8988T (cell line): Measurements from ENCODE around the gene UQCRH.
"Not testable (repeated sequence)": the region's sequence is repeated elsewhere in the genome, so short reads cannot be mapped to it uniquely, and the experiment has no call there.

Experiments used
- DNase-seq: peaks from one replicate; pipeline ENCODE4 v3.0.0; 2011

Gene UQCRH

DNA sequence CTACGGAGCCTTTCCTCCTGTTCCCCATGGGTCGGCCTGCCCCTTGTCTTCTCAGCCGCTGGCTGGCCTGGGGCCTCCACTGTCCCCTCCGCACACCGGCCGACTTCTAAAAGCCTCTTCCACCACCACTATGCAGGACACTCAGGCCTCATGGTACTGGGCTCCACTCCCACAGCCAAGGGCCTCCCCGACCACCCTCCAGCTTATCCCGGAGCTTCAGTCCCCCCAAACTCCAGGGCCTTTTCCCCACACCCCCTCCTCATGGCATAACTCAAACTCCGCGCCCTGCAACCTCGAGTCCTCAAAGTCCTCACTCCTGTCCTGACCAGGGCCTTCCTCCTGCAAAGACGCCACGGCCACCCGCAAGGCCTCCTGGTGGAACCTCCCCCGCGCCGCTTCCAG, 2.1 kb upstream of the UQCRH start:
- no peak for DNase-seq

DNA sequence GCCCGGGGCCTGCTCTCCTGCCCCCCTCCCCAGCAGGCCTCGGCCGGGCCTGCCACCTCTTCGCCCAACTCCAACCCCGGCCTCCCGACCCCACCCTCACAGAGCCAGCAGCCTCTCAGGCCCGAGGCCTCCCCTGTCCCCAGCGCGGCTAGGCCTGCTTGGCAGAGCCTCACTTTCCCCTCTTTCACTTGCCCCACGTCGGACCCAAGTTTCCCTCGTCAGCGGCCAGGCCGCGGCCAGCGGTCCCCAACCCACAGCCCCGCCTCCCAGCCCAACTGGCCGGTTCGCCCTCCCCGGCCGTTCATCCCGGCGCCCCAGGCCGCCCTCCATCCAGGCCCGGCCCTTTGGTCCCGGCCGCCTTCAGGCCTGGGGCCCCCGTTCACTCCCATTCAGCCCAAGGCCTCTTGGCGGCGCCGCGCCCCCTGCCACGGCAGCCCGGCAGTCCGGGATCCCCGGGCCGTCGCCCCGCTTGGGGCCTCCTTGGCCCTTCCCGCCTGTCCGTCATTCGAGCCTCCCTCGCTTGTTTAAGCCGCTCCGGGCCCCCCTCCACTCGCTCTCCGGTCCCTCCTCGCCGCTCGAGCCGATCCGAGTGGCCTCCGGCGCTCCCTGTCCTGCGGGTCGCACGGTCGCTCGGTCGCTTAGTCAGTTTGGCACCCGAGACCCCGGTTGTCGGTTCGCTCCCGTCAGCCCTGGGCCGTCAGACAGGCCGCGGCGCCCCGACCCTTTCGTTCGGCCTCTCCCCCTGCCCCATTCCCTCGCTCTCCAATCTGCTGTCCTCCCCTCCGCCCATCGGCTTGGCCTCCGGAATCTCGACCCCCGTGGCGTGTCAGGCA, 1.5 kb upstream of the UQCRH start:
- no peak for DNase-seq

DNA sequence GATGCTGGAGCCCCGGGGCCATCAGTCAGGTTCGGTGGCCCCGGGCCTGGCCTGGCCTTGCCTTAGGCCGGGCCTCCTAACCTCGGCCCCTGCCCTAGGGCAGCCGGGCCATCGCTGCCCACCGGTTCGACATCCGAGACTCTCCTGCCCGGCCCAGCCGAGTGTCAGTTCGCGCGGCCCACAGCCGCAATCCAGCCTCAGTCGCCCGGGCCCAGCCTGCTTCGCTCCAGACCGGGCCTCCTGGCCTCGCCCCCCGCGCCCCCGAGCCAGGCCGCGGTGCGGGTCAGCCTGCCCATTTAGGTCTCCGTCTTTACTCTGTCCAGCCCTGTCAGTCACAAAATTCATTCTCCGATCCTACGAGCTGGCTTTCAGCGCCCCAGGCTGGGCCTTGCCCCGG, 859 bp upstream of the UQCRH start:
- no peak for DNase-seq

DNA sequence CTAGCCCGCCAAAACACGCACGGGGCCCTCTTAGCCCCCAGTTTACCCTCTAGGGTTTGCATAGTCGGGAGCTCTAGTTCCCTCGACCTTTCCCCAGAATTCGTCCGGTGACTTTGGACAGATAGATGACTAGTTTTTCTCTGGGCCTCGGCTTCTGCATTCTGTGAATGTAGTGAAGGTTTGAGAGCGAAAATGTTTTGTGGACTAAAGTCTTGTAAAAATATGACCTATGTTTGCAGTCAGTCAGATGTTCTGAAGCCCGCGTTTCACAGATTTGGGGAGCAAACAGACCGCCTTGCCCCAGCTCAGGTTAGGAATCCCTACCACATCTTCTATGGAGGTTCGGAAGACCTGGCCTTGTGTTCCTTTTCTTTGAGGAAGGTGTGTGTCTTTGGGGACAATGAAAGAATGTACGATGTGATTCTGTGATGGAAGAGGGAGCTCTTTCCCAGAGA, 401 bp downstream of the UQCRH start:
- DNase-seq = no peak

DNA sequence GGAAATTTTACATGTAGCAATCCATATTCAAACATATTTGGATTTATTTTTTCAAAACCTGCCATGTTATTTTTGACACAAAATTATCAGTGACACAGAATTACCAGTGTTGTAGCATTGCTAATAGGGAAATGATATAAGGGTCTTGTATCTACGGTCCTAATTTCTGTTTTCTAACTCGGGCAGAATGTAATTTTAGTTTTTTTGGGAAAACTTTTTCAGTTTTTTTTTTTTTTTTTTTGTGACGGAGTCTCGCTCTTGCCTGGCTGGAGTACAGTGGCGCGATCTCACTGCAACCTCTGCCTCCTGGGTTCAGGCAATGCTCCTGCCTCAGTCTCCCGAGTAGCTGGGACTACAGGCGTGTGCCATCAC, 2.6 kb downstream of the UQCRH start:
- DNase-seq = no peak

DNA sequence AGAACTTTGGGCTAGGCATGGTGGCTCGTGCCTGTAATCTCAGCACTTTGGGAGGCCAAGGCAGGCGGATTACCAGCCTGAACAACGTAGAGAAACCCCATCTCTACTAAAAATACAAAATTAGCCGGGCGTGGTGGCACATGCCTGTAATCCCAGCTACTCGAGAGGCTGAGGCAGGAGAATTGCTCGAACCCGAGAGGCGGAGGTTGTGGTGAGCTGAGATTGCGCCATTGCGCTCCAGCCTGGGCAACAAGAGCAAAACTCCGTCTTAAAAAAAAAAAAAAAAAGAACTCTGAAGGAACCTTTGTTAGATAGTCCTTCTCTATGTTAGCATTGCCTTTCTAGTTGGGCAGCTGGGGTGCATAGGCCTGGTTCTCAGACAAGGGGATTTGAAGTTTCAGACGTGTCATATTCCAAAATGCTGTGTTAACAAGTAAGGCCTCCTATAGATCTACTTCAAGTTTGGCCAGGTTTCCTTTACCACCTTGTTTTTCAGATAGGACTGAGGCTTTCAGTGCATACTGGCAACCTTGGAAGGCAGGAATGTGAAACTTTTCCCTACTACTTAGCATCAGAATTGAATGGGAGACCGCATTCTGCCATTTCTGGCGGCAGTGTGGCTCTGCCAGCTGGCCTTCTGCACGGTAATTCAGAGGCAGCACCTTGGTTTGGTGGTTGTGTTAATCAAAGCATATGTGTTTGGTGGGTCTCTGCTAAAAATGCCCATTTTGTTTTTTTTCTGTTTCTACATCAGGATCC, 6.1 kb downstream of the UQCRH start:
- no peak for DNase-seq

DNA sequence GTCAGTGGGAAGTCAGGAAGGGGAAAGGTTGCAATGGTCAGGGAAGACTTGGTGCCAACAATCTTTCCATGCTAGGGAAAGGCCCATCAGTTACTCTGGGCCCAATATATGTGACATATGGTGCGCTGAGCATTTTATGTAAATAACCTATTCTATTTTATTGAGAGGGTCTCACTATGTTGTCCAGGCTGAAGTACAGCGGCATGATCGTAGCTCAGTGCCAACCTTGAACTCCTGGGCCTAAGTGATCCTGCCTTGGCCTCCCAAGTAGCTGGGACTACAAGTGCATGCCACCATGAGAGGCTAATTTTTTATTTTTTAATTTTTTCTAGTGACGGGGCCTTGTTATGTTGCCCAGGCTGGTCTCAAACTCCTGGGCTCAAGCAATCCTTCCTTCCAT, 6.8 kb downstream of the UQCRH start:
- DNase-seq = no peak

DNA sequence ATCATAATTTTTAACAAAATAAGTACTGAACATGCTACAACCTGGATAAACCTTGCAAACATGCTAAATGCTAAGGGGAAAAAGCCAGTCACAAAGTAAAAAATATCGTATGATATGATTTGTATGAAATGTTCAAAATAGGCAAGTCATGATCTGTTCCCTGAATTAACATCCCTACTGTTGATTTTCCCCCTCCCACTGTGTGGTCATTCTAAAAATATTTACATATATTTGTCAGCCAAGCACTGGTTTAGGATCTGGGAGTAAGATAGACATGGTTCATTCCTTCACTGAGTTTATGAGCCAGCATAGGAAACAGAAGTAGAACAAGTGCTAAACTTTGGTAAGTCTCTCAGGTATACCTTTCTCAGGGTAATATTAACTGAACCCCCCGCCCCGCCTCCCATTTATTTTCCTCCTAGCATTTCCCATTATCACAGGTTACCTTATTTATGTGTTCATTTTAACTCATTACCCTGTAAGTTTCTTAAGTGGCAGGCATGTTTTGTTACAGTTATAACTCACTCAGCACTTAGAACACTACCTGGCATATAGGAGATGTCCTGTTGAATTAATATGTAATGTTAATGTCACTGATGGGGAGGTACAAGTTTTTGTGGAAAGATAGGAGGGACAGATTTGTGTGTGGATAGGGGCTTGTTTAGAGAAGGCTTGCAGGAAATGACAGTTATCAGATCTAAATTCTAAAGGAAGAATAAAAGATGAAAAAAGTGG, 12.3 kb downstream of the UQCRH start:
- no peak for DNase-seq

DNA sequence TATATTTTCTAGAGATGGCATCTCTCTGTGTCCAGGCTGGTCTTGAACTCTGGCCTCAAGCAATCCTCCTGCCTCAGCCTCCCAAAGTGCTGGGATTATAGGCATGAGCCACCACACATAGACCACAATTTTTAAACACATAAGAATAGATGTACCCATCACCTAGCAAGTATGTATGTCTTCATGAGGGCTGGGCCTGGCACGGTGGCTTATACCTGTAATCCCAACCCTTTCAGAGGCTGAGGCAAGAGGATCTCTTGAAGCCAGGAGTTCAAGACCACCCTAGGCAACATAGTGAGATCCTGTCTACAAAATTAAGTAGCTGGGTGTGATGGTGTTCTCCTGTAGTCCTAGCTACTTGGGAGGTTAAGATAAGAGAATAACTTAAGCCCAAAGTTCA, 13.8 kb downstream of the UQCRH start:
- no peak for DNase-seq

DNA sequence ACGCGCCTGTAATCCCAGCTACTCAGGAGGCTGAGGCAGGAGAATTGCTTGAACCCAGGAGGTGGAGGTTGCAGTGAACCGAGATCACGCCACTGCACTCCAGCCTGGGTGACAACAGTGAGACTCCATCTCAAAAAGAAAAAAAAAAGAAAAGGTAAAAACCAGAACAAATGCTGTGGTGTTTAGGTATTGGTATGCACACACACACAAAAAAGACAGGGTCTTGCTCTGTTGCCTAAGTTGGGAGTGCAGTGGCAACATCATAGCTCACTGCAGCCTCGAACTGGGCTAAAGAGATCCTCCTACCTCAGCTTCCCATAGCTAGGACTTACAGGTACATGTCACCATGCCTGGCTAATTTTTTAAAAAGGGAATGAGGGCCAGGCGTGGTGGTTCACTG, 15.8 kb downstream of the UQCRH start:
- DNase-seq = not testable (repeated sequence)

DNA sequence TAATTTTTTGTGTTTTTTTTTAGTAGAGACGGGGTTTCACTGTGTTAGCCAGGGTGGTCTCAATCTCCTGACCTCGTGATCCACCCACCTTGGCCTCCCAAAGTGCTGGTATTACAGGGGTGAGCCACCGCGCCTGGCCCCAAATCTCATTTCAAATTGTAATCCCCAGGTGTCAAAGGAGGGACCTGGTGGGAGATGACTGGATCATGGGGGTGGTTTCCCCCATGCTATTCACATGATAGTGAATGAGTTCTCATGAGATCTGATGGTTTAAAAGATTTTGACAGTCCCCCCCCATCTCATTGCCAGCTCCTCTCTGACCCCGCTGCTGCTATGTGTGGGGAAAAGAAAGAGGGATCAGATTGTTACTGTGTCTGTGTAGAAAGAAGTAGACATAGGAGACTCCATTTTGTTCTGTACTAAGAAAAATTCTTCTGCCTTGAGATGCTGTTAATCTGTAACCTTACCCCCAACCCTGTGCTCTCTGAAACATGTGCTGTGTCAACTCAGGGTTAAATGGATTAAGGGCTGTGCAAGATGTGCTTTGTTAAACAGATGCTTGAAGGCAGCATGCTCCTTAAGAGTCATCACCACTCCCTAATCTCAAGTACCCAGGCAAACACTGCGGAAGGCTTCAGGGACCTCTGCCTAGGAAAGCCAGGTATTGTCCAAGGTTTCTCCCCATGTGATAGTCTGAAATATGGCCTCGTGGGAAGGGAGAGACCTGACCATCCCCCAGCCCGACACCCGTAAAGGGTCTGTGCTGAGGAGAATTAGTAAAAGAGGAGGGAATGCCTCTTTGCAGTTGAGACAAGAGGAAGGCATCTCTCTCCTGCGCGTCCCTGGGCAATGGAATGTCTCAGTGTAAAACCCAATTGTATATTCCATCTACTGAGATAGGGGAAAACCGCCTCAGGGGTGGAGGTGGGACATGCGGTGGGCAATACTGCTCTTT, 16.7 kb downstream of the UQCRH start:
- not testable (repeated sequence) for DNase-seq

DNA sequence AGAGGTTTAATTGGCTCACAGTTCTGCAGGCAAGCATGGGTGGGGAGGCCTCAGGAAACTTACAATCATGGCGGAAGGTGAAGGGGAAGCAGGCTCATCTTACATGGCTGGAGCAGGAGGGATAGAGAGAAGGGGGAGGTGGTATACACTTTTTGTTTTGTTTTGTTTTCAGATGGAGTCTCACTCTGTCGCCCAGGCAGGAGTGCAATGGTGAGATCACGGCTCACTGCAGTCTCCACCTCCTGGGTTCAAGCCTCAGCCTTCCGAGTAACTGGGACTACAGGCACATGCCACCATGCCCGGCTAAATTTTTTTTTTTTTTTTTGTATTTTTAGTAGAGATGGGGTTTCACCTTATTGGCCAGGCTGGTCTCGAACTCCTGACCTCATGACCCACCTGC, 18.7 kb downstream of the UQCRH start:
- DNase-seq = not testable (repeated sequence)

DNA sequence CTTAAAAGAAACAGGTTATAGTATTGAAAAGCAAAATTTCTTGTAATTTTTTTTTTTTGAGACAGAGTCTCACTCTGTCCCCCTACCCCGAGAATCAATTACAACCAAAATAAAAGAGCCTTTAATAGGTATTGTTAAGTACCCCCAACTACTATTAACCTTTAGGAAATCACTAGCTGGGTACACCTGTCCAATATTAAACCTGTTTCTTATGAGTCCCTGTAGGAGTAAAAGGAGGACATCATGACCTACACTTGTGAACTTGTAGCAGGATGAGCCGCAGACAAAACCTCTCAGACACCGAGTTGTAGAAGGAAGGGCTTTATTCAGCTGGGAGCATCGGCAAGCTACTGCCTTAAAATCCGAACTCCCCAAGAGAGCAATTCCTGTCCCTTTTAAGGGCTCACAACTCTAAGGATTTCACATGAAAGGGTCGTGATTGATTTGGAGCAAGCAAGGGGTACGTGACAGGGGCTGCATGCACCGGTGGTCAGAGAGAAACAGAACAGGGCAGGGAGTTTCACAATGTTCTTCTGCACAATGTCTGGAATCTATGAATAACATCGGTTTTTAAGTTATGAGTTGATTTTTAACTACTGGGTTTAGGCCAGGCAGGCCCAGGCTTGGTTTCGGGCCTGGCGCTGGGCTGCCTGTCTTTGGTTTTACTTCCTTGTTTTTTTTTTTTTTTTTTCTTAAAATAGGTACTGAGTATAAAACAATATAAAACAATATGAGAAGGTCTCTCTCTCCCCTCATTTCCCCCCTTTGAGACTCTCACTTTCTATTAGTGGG, 22.0 kb downstream of the UQCRH start:
- DNase-seq = not testable (repeated sequence)

DNA sequence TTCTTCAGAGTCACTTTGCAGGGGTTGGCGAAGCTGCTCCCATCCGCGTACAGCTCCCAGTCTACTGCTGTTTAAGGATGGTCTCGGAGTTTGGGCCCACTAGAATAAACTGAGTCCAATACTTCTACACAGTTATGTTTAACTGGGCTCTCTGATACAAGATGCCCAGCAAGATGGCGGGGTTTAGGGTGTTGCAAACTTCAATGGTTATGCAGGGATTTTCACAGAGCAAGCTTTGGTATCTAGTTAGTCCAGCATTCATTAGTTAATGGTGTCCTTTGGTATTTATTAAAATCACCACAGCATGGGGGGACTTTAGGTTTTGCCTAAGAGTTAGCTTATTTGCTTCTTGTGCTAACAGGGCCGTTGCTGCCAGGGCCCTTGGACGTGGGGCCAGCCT, 24.7 kb downstream of the UQCRH start:
- not testable (repeated sequence) for DNase-seq

DNA sequence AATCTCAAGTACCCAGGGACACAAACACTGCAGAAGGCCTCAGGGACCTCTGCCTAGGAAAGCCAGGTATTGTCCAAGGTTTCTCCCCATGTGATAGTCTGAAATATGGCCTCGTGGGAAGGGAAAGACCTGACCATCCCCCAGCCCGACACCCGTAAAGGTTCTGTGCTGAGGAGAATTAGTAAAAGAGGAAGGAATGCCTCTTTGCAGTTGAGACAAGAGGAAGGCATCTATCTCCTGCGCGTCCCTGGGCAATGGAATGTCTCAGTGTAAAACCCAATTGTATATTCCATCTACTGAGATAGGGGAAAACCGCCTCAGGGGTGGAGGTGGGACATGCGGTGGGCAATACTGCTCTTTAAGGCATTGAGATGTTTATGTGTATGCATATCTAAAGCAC, 26.3 kb downstream of the UQCRH start:
- DNase-seq = not testable (repeated sequence)

DNA sequence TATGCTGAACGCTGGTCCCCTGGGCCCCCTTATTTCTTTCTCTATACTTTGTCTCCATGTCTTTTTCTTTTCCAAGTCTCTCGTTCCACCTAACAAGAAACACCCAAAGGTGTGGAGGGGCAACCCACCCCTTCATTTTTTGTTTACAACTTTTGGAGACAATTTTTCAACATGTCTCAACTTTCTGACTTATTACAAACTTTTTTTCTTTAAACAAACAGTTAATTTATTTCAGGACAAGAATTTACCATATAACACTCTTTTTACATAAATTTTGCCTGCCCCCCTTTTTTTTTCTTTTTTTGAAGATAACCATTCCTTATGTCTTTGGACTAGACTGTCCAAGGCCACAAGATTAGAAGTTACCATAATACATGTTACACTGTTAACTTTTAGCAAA, 26.9 kb downstream of the UQCRH start:
- DNase-seq = not testable (repeated sequence)

DNA sequence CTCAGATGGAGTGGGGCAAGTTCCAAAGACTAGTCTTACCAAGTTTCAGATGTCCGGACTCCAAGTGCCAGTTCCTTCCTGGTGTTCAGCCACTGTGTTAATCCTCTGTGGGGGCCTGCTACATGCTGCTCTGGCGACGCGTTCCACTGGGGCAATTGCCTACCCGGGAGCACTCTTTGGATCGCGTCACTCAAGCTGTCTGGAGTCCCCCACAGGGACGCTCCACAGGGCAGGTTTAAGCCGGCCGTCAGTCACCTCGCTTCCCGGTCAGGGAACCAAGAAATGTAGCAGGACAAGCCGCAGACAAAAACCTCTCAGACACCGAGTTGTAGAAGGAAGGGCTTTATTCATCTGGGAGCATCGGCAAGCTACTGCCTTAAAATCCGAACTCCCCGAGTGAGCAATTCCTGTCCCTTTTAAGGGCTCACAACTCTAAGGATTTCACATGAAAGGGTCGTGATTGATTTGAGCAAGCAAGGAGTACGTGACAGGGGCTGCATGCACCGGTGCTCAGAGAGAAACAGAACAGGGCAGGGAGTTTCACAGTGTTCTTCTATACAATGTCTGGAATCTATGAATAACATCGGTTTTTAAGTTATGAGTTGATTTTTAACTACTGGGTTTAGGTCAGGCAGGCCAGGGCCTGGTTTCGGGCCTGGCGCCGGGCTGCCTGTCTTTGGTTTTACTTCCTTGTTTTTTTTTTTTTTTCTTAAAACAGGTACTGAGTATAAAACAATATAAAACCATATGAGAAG, 28.5 kb downstream of the UQCRH start:
- not testable (repeated sequence) for DNase-seq

DNA sequence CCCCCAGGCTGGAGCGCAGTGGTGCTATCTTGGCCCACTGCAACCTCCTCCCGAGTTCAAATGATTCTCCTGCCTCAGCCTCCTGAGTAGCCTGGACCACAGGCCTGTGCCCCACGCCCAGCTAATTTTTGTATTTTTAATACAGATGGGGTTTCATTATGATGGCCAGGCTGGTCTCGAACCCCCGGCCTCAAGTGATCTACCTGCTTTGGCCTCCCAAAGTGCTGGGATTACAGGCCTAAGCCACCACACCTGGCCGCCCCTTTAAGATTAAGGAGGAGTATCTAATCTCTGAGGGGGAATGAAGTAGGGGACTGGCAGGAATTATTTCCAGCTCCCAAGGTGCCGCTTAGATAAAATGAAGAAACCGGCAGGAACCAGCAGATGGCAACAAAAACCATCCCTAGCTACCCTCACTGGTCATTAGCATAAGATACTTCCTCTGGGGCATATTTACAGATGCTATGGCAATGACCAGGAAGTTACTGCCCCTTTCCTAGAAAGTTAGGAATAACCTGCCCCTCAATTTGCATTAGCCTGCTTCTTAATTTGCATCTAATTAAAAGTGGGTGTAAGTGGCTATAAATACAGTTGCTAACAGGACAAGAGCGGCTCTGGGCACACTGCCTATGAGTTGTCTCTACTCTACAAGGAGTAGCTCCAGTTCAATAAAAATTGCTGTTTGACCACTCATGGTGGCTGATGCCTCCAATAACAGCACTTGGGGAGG, 30.0 kb downstream of the UQCRH start:
- DNase-seq = no peak

DNA sequence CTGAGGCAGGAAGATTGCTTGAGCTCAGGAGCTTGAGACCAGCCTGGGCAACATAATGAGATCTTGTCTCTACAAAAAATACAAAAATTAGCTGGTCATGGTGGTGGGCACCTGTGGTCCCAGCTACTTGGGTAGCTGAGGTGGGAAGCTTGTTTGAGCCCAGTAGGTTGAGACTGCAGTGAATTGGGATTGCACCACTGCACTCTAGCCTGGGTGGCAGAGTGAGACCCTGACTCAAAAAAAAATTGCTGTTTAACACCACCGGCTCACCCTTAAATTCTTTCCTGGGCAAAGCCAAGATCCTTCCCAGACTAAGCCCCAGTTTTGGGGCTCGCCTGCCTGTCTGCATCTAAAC, 30.5 kb downstream of the UQCRH start:
- DNase-seq = no peak

DNA sequence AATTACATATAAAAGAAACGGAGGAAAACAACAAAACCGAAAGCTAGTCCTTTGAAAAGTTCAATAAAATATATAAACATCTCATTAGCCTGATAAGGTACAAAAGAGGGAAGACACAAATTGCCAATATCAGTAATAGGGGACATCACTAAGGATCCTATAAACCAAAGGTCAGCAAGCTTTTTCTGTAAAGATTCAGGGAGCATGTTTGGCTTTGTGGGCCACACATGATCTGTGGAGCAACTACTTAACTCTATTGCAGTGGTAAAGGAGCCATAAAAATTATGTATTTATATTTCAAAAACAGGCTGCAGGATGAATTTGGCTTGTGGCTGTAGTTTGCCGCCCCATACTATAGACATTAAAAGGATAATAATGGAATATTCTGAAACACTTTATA, 31.6 kb downstream of the UQCRH start:
- DNase-seq = no peak
